ENCODE measurements around the gene FOXA3.

DNA sequence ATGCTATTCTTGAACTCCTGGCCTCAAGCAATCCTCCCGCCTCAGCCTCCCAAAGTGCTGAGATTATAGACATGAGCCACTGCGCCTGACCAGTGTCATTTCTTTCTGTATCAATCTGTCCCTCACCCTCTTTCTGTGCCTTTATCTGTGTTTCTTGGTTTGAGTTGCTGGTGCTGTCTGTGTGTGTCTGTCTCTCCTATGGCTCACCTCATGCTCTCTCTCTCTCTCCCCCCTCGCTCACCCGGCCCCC, 12.0 kb downstream of the FOXA3 start:
- TF ChIP-seq EZH2phosphoT487 (IDR thresholded peaks at IDR 0.05; ENCODE audit: insufficient read depth, low read depth) (no peak), EZH2 (IDR thresholded peaks at IDR 0.05; ENCODE audit: insufficient read depth, poor library complexity, severe bottlenecking) (no peak)
